GM19351 (cell line): ENCODE data around the gene WDR5.

Experiments
- ATAC-seq: cut with Tn5 transposase; IDR thresholded peaks from one replicate; pipeline ENCODE4 v1.9.1; 2021; ENCODE audit warnings: mild to moderate bottlenecking, moderate library complexity; ENCODE audit not compliant: unreplicated experiment

WDR5 gene

GRCh38 chr9:134157378-134157885, 21.6 kb downstream of the WDR5 start:
- ATAC-seq, result no peak

GRCh38 chr9:134158242-134158641, 22.4 kb downstream of the WDR5 start:
- no peak for ATAC-seq

DNA sequence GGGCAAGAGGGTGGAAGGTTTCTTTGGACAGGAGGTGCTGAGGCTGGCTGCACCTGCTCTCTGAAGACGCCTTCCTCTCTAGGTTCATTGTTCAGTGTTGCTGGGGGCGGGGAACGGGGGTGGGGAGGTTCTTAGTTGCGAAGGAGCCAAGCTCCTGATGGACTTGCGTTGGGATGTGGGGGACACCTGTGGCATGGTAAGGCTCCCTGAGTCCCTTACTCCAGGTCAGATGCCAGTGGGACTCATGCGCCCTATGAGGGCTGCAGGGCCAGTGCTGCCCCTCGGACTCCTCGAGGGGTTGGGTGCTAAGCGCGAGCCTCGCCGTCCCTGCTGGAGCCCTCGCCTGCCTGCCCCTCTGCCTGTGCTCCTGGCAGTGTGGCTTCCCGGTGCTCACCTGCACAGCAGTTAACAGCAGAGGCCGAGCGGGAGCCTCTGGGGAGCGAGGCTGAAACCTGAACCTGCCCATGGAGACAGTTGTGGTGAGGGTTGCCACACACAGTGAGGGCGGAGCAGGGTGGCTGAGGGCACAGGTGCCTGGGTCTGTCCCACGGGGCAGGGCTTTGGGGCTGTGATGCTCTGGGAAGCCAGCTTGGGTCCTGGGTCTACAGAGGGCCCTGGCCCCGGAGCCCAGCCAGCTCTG, 23.0 kb downstream of the WDR5 start:
- ATAC-seq, result no peak

DNA sequence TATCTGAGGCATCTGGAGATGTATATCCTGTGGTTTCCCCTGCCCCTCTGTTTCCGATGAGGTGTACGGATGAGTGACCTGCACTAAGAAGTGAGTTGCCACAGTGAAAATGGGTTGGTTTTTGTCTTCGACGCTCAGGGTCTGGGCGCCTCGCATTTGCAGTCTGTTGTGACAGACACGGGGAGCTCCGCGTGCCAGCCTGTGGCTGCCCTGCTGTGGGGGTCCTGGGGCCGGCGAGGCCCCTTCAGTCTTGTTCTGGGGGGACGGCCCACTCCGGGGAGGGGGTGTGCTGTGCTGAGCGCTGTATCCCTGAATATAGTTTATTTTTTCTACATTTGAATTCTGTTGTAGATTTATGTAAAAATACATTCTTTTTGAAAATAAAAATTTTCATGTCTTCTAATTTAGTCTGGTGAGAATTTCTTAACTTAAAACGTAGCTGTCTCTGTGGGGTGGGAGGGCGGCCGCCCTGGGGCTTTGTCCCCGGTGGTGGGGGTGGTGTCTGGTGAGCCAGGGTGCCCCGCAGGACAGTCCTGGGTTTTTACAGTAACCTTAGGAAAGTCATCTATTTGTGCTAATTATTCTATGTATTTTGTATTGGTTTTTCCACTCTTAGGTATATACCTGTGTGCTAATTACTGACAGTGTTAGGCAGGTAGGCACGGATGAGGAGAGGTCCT, 23.8 kb downstream of the WDR5 start:
- no peak for ATAC-seq

DNA sequence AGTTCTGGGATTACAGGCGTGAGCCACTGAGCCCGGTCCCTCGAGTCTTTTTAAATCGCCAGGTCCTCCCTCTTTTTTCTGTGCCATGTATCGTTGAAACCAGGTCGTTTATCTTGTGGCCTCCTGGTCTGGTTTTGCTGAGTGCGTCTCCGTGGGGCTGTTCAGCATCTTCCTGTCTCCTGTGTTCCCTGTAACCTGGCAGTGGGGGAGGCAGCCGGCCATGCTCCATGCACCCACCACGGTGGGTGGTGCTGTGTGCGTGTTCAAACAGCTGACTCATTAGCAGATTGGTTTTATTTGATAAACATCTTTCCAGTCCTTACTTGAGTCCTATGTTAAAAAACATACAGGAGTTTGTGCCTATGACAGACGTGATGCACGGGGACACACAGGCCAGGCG, 25.8 kb downstream of the WDR5 start:
- no peak for ATAC-seq

GRCh38 chr9:134162212-134162775, 26.4 kb downstream of the WDR5 start:
- ATAC-seq, result no peak

GRCh38 chr9:134162926-134163370, 27.1 kb downstream of the WDR5 start:
- no peak for ATAC-seq

DNA sequence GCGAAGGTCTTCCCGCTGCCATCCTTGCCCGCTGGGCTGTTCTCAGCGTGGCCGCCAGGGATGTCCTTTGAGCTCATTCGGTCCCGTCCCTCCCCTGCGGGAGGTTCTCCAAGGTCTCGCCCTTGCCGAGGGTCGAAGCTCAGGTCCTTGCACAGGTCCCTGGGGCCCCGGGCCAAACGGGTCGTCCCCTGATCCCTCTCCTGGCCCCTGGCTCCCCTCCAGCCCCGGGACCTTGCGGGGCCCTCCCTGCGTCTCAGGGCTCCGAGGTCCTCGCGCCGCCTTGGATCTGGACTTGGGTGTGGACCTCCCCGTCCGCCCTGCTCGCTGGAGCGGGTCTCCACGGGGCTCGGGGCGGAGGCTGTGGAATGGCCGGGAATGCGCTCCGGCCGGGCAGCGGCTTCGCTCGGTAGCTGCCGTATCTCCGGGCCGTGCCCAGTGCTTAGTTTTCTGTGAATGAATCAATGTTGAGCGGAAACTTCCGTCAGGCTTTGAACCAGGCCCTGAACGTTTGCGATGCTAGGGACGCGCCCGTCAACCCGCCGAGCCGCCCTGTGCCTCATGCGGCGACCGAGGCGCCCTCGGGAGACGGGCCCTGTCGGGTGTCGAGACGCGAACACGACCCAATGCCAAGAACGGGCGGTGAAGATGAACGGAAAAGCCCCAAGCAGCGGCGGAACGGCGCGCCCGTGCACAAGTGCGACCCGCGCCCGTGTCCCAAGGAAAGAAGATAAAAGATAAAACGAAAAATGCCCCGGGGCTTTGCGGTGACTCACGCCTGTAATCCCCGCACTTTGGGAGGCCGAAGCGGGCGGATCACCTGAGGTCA, 27.7 kb downstream of the WDR5 start:
- no peak for ATAC-seq

GRCh38 chr9:134164879-134165278, 29.0 kb downstream of the WDR5 start:
- no peak for ATAC-seq

DNA sequence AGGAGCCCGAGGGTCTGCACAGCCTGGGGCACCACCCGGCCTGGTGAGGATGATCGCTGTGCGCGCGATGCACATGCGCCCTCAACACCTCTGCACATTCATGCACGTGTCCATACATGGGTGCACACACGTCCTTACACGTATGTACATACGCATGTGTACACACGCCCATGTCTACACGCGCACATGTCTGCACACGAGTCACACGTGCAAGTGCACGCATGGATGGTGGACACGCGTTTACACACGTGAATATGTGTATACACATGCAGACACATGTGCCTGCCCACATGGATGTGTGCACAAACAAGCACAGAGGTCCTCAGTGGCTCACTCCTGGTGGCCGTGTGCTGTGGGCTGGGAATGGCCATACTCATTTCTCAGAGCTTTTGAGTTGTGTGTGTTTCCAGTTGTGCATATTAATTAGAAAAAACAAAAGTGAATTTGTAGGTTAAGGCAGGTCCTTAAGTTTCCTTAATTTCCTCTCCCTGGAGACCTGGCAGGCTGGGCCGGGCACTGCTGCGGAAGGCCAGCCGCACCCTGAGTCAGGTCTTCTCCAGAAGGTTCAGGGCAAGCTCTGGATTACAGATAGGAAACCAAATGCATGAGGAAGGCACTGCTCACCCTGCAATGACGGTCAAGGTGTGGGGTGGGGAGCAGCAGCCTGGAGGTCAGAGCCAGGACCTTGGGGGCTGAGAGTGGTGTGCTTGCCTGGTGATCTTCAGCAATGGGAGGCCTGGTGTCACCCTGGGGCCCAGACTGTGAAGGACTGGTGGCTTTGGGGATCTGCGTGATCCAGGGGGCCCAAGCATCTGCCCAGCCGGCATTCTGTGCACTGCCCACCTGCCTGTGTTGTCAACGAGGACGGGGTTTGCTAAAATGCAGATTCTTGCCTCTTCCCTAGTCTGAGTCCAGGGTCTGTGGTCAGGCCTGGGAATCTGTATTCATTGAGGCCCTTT, 29.8 kb downstream of the WDR5 start:
- no peak for ATAC-seq

DNA sequence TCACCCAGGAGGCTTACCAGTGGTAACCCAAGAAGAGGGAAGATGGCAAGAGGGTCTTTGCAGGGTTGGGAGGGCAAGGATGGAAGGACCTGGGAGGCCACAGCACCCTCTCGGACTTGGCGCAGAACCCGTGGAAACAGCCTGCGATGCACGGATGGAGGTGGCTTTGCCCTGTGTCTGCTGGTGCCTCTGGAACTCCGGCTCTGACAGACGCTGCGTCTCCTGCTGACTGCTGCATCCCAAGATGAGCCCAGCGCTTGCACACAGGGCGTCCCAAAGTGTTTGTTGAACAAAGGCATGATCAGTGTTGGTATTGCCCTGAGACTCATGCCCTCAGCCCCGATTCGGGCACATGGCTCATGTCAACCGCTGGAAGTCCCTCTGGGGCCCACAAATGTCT, 30.5 kb downstream of the WDR5 start:
- no peak for ATAC-seq

- no peak for ATAC-seq
Measured at GRCh38 chr9:134167530-134167931, 31.6 kb downstream of the WDR5 start.

GRCh38 chr9:134168757-134169550, 33.1 kb downstream of the WDR5 start:
- no peak for ATAC-seq

- no peak for ATAC-seq
Measured at GRCh38 chr9:134169724-134170401, 34.0 kb downstream of the WDR5 start.

DNA sequence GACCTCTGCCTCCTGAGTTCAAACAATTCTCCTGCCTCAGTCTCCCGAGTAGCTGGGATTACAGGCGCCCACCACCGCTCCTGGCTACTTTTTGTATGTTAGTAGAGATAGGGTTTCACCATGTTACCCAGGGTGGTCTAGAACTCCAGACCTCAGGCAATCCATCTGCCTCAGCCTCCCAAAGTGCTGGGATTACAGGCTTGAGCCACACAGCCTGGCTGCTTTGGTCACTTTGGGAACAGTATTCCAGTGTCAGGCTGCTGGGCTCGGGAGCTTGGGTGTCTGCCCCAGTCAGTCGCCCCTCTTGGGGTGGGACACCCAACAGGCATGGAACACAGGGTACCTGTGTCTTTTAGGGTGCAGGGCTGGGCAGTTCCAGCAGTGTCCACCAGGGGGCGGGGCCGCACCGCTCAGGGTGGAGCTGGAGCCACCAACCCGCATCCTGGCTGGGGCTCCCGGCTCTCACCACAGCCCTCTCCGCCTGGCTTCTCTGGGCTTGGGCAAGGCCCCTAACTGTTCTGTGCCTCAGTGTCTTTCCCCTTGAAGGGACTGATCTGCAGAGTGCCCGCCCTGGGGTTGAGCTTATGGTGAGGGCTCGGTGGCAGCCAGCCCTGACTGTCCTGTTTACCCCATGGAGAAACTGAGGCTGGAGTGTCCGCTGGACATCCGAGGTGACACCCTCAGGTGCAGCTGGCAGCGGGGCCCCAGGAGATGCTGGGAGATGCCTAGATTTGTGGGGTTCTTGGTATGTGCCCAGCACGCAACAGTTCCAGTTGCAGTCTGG, 34.8 kb downstream of the WDR5 start:
- ATAC-seq, result no peak

DNA sequence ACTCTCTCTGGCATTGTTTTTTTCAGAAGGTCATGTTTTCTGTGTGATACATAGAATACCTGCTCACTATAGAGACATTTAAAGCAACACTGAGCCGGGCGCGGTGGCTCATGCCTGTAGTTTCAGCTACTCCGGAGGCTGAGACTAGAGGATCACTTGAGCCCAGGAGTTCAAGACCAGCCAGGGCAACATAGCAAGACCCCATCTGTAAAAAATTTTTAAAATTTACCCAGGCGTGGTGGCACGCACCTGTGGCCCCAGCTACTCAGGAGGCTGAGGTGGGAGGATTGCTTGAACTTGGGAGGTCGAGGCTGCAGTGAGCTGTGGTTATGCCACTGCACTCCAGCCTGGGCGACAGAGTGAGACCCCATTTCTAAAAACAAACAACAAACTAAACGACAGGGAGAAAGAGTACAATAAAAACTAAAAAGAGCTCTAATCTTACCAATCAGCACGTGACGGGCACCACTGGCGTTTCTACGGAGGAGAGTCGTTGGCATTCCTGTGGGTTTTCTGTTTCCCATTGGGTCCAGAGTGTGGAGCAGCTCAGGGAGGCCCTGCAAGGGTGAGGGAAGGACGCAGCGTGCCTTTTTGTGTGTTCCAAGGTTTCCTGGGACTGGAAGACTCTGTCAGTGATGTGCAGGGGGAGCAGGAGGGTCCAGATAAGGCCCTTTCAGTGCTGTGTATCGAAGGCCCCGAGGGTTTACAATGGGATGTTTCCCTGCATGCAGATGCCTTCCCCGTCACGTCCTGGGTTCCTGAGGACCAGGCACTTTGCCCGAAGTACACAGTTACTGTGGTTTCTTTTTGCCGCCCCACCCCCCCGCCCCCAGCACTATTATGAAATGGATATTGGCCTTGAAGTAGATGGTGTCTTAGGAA, 35.7 kb downstream of the WDR5 start:
- no peak for ATAC-seq
